HG02884 (cell line): ENCODE data around the gene KBTBD7.
"Not testable (repeated sequence)": the region's sequence is repeated elsewhere in the genome, so short reads cannot be mapped to it uniquely, and the experiment has no call there.

Experiments
- ATAC-seq: cut with Tn5 transposase; IDR thresholded peaks from one replicate; pipeline ENCODE4 v1.9.1; 2021; ENCODE audit warnings: mild to moderate bottlenecking, moderate library complexity; ENCODE audit not compliant: unreplicated experiment

KBTBD7 gene

GRCh38 chr13:41196620-41197019, 2.3 kb upstream of the KBTBD7 start:
- no peak for ATAC-seq

GRCh38 chr13:41196011-41196410, 1.6 kb upstream of the KBTBD7 start:
- ATAC-seq = no peak

- ATAC-seq = no peak
These were observed 900 bp downstream of the KBTBD7 start for GRCh38 chr13:41193469-41193868.

- ATAC-seq = no peak
These were observed 5.8 kb downstream of the KBTBD7 start for GRCh38 chr13:41188584-41188983.

GRCh38 chr13:41186481-41186880, 7.9 kb downstream of the KBTBD7 start:
- no peak for ATAC-seq

GRCh38 chr13:41182231-41182630, 12.1 kb downstream of the KBTBD7 start:
- no peak for ATAC-seq

DNA sequence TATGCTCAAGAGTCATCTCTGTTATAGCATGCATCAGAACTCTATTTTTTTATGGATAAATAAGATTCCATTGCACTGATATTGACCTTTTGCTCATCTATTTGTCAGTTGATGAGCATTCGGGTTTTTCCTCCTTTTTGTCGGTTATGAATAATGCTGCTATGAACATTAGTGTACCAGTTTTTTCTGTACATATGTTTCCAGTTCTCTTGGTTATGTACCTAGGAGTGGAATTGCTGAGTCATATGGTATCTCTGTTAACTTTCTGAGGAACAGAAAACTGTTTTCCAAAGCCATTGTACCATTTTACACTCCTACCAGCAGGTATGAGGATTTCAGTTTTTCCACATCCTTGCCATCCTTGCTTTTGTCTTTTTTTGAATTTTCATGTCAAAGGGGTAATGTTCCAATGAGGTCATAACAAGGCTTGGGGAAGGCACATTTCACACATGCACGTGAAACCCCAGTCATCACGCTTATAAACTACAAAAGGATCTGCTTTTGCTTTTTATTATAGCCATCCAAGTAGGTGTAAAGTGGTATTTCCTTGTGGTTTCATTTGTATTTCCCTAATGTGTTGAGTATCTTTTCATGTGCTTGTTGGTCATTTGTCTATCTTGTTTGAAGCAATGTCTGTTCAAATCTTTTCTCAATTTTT, 14.6 kb downstream of the KBTBD7 start:
- no peak for ATAC-seq

DNA sequence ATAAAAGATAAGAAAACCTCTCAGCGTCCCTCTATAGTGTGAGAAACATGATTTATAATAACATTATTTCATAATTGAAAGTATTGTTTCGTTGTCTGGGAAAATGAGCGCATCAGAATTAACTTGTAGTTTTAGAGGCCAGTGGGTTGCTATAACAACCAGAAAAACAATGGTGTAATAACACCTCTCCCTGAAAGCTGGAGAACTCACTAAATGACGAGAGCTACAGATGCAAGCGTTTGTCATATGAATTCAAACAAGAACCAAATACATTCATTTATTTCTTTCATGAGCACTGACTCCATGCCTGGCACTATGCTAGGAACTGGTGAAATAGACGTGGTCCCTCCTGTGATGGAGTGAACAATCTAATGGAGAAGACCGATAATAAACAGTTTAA, 16.3 kb downstream of the KBTBD7 start:
- ATAC-seq = no peak

GRCh38 chr13:41177616-41178015, 16.8 kb downstream of the KBTBD7 start:
- ATAC-seq = no peak

DNA sequence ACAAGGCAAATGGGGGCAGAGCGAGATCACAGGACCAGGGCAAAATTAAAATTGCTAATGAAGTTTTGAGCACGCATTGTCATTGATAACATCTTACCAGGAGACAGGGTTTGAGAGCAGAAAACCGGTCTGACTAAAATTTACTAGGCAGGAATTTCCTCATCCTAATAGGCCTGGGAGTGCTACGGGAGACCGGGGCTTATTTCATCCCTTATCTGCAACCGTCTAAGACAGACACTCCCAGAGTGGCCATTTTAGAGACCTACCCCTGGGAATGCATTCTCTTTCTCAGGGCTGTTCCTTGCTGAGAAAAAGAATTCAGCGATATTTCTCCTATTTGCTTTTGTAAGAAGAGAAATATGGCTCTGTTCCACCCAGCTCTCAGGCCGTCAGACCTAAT, 18.8 kb downstream of the KBTBD7 start:
- ATAC-seq = not testable (repeated sequence)

DNA sequence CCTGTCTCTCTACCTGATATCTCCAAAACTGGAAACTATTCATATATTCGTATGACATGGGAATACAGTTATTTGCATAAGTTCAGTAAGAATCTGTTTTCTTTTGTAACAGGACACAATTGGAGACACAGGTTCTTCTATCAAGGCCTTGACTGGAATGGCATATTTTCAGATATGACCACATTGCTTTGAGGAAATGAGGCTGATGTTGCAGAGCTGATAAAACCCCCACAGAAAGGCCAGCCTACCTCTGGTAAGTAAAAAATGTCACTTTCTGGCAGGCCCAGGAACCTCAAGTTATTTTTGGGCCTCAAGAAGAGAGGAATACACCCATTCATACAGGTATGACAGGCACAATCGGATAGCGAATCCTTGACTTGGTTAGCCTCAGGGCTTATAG, 32.2 kb downstream of the KBTBD7 start:
- no peak for ATAC-seq

GRCh38 chr13:41159174-41159573, 35.2 kb downstream of the KBTBD7 start:
- ATAC-seq = no peak

- ATAC-seq = no peak
These were observed 37.2 kb downstream of the KBTBD7 start for GRCh38 chr13:41157048-41157717.

DNA sequence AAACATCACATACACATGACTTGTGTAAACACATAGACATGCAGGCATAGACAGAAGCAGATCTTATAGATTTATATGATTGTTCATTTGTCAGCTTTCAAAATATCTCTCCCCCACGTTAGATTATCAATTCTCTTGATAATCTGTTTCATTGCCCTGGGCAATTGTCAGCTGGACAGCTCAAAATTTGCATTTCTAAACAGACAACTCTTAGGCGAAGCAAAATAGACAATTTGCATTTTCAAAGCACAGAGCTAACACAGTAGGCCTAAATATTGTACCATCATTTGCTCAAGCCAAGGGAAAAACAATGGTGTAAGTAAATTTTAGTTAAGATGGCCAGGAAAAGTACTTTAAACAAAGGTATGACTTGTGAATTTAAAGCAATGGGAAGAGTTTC, 37.7 kb downstream of the KBTBD7 start:
- ATAC-seq = no peak

DNA sequence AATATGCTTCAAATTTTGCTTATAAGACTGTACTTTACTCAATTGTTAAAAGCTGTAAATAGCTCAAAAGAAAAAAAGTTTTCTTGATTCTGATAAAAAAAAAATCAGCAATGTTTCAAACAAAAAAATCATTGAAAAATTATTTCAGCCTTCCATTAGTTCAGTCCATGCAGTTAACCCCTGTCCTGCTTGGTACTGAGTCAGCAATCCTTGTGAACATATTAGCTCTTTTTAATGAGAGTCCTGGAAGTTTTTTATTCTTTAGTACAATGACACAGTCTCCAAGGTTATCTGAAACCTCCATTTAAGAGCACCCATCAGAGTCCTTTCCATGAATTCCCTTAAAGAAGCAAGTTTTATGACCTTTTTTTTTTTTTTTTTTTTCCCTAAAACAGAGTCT, 40.3 kb downstream of the KBTBD7 start:
- ATAC-seq = no peak

- ATAC-seq = no peak
These were observed 42.4 kb downstream of the KBTBD7 start for GRCh38 chr13:41152005-41152404.

DNA sequence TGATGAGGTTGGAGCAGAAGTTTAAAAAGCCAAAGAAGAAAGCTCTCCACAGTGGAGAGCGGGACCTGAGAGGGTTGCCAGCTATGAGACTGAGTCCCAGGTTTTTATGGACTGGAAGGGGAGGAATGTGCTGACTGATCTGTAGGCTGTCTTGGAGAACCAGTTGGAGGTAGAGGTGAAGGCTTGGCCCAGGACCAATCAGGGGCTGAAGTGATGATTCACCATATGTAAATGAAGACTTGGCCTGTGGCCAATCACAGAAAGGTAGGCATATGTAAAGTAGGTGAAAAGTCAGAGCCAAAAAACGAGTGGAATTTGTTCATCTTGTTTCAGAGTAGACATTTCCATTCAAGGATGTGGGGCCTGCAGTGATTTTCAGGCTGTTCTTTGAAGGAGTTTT, 44.3 kb downstream of the KBTBD7 start:
- no peak for ATAC-seq

- ATAC-seq = no peak
These were observed 45.7 kb downstream of the KBTBD7 start for GRCh38 chr13:41148419-41149283.

DNA sequence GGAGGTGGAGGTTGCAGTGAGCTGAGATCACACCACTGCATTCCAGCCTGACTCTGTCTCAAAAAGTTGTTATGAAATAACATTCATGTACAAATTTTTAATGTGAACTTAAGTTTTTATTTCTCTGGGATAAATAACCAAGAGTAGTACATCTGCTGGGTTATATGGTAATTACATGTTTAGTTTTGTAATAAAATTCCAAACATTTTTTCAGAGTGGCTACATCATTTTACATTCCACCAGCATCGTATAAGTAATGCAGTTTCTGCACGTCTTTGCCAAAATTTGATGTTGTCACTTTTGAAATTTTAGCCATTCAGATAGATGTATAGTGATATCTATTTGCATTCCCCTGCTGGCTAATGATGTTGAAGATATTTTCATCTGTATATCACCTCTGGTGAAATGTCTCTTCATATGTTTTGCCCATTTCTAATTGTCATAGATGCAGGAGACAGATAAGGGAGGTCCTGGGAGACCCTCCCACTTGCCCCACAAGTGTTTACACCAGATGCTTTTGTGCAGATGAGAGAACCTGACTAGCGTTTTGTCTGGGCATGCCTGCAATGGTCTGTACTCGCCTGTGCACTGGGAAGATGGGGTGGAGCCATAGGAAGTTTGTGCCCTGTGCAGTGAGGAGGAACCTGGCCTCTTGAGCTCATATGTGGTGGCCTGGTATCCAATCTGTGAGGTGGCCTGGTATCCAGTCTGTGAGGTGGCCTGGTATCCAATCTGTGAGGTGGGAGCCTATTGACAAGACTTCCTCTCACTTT, 49.0 kb downstream of the KBTBD7 start:
- ATAC-seq = no peak

GRCh38 chr13:41144576-41144975, 49.8 kb downstream of the KBTBD7 start:
- ATAC-seq = no peak
